SH-SY5Y (cell line): ENCODE data around the gene STK35.

Source experiments
- GATA2 ChIP-seq: IDR thresholded peaks from 2 replicates; pipeline ENCODE4 v1.6.1; 2011; ENCODE audit warnings: mild to moderate bottlenecking, low read depth, low read length
- GATA3 ChIP-seq: IDR thresholded peaks from 2 replicates; pipeline ENCODE4 v1.6.1; 2011; ENCODE audit warnings: low read depth, mild to moderate bottlenecking, low read length, moderate library complexity

DNA sequence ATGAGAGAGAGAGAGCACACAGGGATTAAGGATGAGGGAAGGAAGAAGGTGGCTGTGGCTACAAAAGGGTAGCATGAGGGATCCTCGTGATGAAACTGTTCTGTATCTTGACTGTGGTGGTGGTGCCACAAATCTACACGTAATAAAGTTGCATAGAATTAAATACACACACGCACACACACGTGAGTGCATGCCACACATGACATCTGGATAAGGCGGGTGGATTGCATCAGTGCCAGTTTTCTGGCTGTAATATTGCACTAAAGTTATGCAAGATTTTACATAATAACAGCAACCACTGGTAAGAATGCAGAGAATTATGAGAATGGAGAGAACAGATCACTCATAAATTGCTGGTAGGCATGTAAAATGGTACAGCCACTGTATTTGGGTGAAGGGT is 16.9 kb upstream of the STK35 start:
- TF ChIP-seq GATA2 (no peak), GATA3 (no peak)
